CD4-positive, CD25-positive, alpha-beta regulatory T cell (primary cell): ENCODE measurements around the gene SUSD6. TPM values are rescaled to one million over a fixed set of nuclear protein-coding genes. Genes with fewer than 3 reads are reported as not detected.

ENCODE experiments used
- ATAC-seq, 2 donors: fragments of 150-1000 bp; cut with Tn5 transposase; one replicate each; pipeline ENCODE4 v1.10.0; 2021; ENCODE audit warnings: low read depth in 2 of 2, moderate number of reproducible peaks in 2 of 2, moderate library complexity in 1 of 2
- DNase-seq, 3 donors: peaks; one replicate each; pipeline versions ENCODE4 v3.0.0 to v3.0.0-alpha.2; 2012 to 2022; ENCODE audit warnings: mixed read lengths in 1 of 3
- H3K27ac ChIP-seq: one replicate; pipeline ENCODE4 v1.7.0; 2013; ENCODE audit warnings: mild to moderate bottlenecking, low read length; ENCODE audit not compliant: insufficient read depth, poor library complexity, severe bottlenecking
- H3K27me3 ChIP-seq: one replicate; pipeline ENCODE4 v1.7.0; 2013; ENCODE audit warnings: low read length; ENCODE audit not compliant: control insufficient read depth, insufficient read depth
- H3K36me3 ChIP-seq: one replicate; pipeline ENCODE4 v1.7.0; 2013; ENCODE audit warnings: mild to moderate bottlenecking, low read length, moderate library complexity; ENCODE audit not compliant: control insufficient read depth, insufficient read depth
- H3K4me1 ChIP-seq: 2 replicates; pipeline ENCODE4 v1.7.0; 2013; ENCODE audit warnings: mild to moderate bottlenecking, low read length; ENCODE audit not compliant: insufficient read depth, control insufficient read depth, poor library complexity, severe bottlenecking
- H3K4me3 ChIP-seq: one replicate; pipeline ENCODE4 v1.7.0; 2013; ENCODE audit warnings: low read depth, mild to moderate bottlenecking, low read length, moderate library complexity
- H3K9me3 ChIP-seq, 2 experiments: 1 replicate in 1 of 2; 2 replicates in 1 of 2; pipeline ENCODE4 v1.7.0; 2013; ENCODE audit warnings: low read length in 2 of 2, mild to moderate bottlenecking in 1 of 2, moderate library complexity in 1 of 2; ENCODE audit not compliant: control insufficient read depth in 2 of 2
- H3K27ac Mint-ChIP-seq, 3 donors: one replicate each; pipeline ENCODE4 v1.8.0; 2020 to 2022; ENCODE audit warnings: mild to moderate bottlenecking in 3 of 3, mixed read lengths in 3 of 3, moderate library complexity in 2 of 3
- H3K27me3 Mint-ChIP-seq: one replicate; pipeline ENCODE4 v1.8.0; 2022; ENCODE audit warnings: mild to moderate bottlenecking, mixed read lengths
- H3K36me3 Mint-ChIP-seq: one replicate; pipeline ENCODE4 v1.8.0; 2020; ENCODE audit warnings: mixed read lengths
- H3K4me1 Mint-ChIP-seq, 4 donors: one replicate each; pipeline ENCODE4 v1.8.0; 2020 to 2022; ENCODE audit warnings: mixed read lengths in 4 of 4, mild to moderate bottlenecking in 1 of 4
- H3K4me3 Mint-ChIP-seq, 4 donors: one replicate each; pipeline ENCODE4 v1.8.0; 2020 to 2022; ENCODE audit warnings: mild to moderate bottlenecking in 4 of 4, mixed read lengths in 4 of 4, moderate library complexity in 3 of 4
- H3K9me3 Mint-ChIP-seq, 7 donors: one replicate each; pipeline ENCODE4 v1.8.0; 2020 to 2022; ENCODE audit warnings: mixed read lengths in 7 of 7, mild to moderate bottlenecking in 3 of 7, moderate library complexity in 2 of 7
- polyA plus RNA-seq, 4 donors: library from polyadenylated mRNA; unstranded; fragments of 300-500 nt; fragmentation: Illumina TruSeq; gene quantifications; one replicate each; pipeline ENCODE4 v1.2.3, GENCODE V29; 2021
- total RNA-seq: library from RNA; stranded (reverse); gene quantifications from one replicate; pipeline ENCODE4 v1.2.3, GENCODE V29; 2022

Gene SUSD6
- total and polyA plus RNA-seq, 5 donors from 2014 or later = 7.7 to 101 (median 9.6) TPM

DNA sequence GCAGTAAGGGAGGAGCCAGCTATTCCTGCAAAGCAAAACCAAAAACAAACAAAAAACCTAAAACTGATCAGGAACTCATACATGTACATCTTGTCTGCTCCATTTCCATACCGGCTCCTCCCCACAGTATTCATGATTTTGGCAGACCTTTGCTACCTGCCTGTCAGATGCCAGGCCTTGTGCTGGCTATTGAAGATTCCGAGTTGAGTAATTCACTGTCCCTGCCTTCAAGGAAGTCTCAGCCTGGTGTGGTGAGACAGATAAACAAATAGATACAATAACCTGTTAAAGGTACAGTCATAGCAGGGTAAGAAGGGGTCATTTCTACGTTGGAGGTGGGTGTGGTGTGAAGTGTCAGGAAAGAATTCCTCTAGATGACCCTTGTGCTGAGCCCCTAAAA lies 42.7 kb downstream of the SUSD6 start:
- DNase-seq (no peak), ATAC-seq (no peak)
- H3K36me3 Mint-ChIP-seq = peaks cover 17% of the 10 kb centered on the region
- no peaks in the 10 kb centered on the region for H3K9me3 ChIP-seq
- no peak overlapping the region for H3K4me3 ChIP-seq
- H3K27ac Mint-ChIP-seq = peak overlapping the region; percentile 12 to 67 (median 17)
- H3K4me1 Mint-ChIP-seq = peaks cover 47 to 95% (median 84%) of the 10 kb centered on the region in 4 donors
- H3K9me3 Mint-ChIP-seq = no peaks in the 10 kb centered on the region
- H3K4me1 ChIP-seq = peaks cover 61% of the 10 kb centered on the region
- H3K36me3 ChIP-seq = no peaks in the 10 kb centered on the region
- no peaks in the 10 kb centered on the region for H3K27me3 Mint-ChIP-seq
- no peaks in the 10 kb centered on the region for H3K27me3 ChIP-seq
- H3K27ac ChIP-seq = no peak overlapping the region
- H3K4me3 Mint-ChIP-seq = peak overlapping the region in 3 of 4 donors; percentile 12 to 29 (median 27)

DNA sequence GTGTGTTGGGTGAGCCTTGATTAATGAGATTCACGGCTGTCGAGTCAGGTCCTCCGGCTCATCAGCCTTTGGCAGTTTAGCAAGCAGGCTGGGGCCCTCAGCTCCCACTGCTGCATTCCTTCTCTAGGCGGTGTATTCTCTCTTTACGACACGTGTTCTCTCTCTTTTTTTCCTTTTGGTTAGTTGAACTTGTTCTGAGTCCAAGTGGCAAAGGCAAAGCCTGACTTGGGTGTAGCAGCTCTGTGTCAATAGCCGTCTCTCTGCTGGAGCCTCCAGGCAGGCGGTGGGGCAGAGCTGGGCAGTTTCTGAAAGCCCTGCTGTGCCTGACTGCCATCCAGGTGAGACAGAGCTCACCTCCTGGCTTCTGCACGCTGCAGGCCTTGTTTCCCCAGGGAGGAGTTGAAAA lies 46.6 kb downstream of the SUSD6 start:
- H3K36me3 Mint-ChIP-seq = peaks cover 37% of the 10 kb centered on the region

DNA sequence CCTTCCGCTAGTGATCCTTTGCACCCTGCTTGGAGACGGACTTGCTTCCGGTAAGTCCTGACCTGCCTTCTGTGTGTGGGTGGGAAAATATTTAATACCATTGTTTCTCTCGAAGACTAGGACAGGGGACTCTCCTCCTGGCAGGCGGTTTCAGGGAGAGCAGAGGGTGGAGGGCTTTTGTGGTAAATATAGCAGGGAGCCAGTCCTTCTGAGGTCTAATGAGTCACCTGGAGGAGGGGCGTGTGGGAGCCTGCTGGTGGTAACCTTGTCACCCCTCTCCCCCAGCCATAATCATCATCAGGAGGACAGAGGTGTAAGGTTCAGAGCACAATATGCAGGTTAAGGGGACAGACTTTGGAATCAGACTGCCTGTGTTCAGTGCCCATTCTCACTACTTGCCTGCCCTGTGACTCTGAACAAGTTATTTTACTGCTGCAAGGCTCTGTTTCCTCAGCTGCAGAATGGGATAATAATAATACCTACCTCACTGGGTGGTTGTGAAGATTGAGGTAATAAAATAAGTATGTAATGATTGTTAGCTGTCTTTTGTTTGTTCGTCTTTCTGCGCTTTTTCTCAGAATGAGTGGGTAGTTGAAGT lies 47.4 kb downstream of the SUSD6 start:
- peak overlapping the region in 1 of 4 donors; percentile 22 for H3K4me3 Mint-ChIP-seq

More for the DNA sequence above, 46.6 kb downstream of the SUSD6 start:
- Mint-ChIP-seq H3K27ac (peak overlapping the region; percentile 27 to 86 (median 60)), H3K27me3 (no peaks in the 10 kb centered on the region), H3K4me3 (peak overlapping the region; percentile 7 to 50 (median 20)), H3K4me1 (peaks cover 36 to 96% (median 82%) of the 10 kb centered on the region in 4 donors), H3K9me3 (no peaks in the 10 kb centered on the region)
- Histone ChIP-seq H3K4me1 (peaks cover 52% of the 10 kb centered on the region), H3K36me3 (peaks cover 13% of the 10 kb centered on the region), H3K4me3 (no peak overlapping the region), H3K27me3 (no peaks in the 10 kb centered on the region), H3K27ac (peak overlapping the region; percentile 41), H3K9me3 (no peaks in the 10 kb centered on the region)
- DNase-seq (no peak), ATAC-seq (no peak)

DNA sequence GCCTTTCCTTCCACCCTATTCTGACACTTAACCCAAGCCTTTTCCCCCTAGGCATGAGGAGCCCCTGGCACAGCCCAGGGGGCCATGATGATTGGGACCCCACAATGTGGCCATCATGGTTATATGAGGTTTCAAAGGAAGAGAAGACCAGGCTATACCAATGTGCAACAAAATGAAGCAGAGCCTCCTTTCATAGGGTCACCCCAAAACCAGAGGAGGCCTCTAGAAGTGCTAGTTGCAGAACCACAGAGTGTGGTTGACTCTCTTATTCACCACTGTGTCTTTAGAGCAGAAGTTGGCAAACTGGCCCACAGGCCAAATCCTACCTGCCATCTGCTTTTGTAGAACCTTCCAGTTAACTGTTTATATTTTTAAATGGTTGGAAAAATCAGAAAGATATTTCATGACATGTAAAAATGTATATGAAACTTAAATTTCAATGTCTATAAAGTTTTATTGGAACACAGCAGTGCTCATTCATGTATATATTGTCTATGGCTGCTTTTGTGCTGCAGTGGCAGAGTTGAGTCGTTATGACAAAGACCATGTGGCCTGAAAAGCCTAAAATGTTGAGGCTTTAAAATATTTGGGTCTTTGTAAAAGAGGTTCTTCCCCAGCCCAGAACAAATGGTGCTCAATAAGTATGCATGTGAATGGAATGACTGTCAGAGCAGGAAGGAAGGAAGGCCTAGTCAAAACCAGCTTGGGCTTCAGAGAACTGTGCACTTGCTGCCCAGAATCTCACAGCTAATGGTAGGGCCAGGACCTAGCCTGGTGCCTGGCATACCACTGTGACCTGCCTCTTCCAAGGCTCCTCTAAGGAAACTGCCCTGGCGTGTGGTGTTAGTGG lies 49.2 kb downstream of the SUSD6 start:
- H3K4me3 ChIP-seq = no peak overlapping the region
- Mint-ChIP-seq H3K4me1 (peaks cover 28 to 98% (median 77%) of the 10 kb centered on the region in 4 donors), H3K36me3 (peaks cover 32% of the 10 kb centered on the region), H3K4me3 (peak overlapping the region in 2 of 4 donors; percentile 4 to 64), H3K27me3 (no peaks in the 10 kb centered on the region), H3K9me3 (no peaks in the 10 kb centered on the region), H3K27ac (peak overlapping the region; percentile 76 to 83 (median 80))
- peaks cover 13% of the 10 kb centered on the region for H3K36me3 ChIP-seq
- peaks cover 49% of the 10 kb centered on the region for H3K4me1 ChIP-seq
- H3K27me3 ChIP-seq = no peaks in the 10 kb centered on the region
- H3K27ac ChIP-seq = no peak overlapping the region
- peak in 1 of 2 donors; percentile 31 for ATAC-seq
- peak in 1 of 3 donors; percentile 66 for DNase-seq
- H3K9me3 ChIP-seq = no peaks in the 10 kb centered on the region

More for the DNA sequence above, 47.4 kb downstream of the SUSD6 start:
- DNase-seq (peak in 2 of 3 donors; percentile 11 to 43), ATAC-seq (peak; percentile 51 to 54)
- H3K27me3 Mint-ChIP-seq = no peaks in the 10 kb centered on the region
- peaks cover 49% of the 10 kb centered on the region for H3K4me1 ChIP-seq
- no peak overlapping the region for H3K27ac ChIP-seq
- H3K4me3 ChIP-seq = peak overlapping the region; percentile 13
- no peaks in the 10 kb centered on the region for H3K9me3 ChIP-seq
- no peaks in the 10 kb centered on the region for H3K9me3 Mint-ChIP-seq
- no peaks in the 10 kb centered on the region for H3K27me3 ChIP-seq
- peaks cover 32 to 97% (median 82%) of the 10 kb centered on the region in 4 donors for H3K4me1 Mint-ChIP-seq
- peaks cover 37% of the 10 kb centered on the region for H3K36me3 Mint-ChIP-seq
- peak overlapping the region; percentile 73 to 86 (median 79) for H3K27ac Mint-ChIP-seq
- peaks cover 13% of the 10 kb centered on the region for H3K36me3 ChIP-seq

DNA sequence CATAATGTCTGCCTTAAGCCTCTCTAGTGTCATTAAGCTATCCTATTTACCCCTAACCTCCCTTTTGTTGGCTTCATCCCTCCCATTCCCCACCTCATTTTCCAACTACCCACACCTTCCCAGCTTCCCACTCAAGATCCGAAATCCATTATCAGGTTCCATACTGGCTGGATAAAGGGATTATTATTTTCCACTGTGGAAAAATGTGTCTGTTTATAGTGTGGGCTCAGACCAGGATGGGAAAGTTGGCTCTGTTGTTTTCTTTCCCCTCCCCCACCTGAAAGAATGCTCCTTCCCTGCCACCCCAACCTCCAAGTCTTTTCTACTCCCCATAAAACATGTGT lies 49.8 kb downstream of the SUSD6 start:
- peaks cover 35% of the 10 kb centered on the region for H3K36me3 Mint-ChIP-seq
- Histone ChIP-seq H3K36me3 (peaks cover 13% of the 10 kb centered on the region), H3K27ac (no peak overlapping the region), H3K4me1 (peaks cover 43% of the 10 kb centered on the region), H3K27me3 (no peaks in the 10 kb centered on the region), H3K9me3 (no peaks in the 10 kb centered on the region), H3K4me3 (no peak overlapping the region)
- H3K27ac Mint-ChIP-seq = peak overlapping the region; percentile 33 to 76 (median 52)
- ATAC-seq = no peak
- H3K27me3 Mint-ChIP-seq = no peaks in the 10 kb centered on the region
- DNase-seq = no peak
- H3K4me1 Mint-ChIP-seq = peaks cover 34 to 98% (median 80%) of the 10 kb centered on the region in 4 donors
- no peaks in the 10 kb centered on the region for H3K9me3 Mint-ChIP-seq
- no peak overlapping the region for H3K4me3 Mint-ChIP-seq

DNA sequence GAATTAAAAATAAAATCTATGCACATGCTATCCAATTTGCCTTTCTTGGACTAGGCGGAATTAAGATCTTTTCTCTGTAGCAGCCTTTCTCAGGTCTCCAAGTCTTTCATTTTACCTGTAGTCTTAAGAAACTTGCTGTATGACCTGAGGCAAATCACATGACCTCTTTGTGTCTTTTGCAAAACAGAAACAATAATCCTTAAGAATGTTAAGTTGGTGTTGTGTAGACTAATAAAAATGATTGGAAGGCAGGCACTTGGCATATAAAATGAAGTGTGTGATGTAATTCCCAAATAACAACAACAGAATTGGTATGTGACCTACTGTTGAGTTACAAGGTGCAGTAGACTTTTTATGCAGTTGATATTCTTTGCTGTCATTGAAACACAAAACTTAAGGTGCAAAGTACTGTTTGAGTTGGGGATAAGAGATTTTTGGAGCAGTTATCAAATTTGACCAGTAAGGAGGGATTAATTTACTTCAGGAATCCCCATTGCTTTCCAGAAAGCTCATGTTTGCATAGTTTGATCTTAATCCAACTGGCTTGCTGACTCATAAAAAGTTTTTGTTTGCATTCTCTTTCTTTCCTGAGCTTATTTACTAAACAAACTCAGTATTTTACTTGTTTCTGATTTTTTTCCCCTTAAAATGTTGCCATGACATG lies 51.4 kb downstream of the SUSD6 start:
- H3K27me3 Mint-ChIP-seq = peaks cover 2% of the 10 kb centered on the region
- no peaks in the 10 kb centered on the region for H3K9me3 ChIP-seq
- peak overlapping the region in 1 of 4 donors; percentile 53 for H3K4me3 Mint-ChIP-seq

DNA sequence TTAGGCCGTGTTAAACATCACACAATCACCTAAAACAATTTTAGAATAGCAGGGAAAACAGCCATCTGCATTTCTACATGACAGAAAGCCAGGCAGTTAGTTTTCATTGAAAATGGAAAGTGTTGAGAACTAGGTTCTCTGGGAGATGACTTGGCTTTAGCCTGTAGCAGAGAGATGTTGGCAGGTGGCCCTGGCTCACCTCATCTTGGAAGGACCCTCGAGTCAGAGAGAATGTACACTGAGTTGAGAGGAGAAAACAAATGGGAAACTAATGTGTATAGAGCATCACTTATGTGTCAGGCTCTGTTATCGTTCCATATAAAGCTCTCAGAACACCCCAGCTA lies 51.9 kb downstream of the SUSD6 start:
- H3K36me3 Mint-ChIP-seq = peaks cover 39% of the 10 kb centered on the region
- Histone ChIP-seq H3K27me3 (no peaks in the 10 kb centered on the region), H3K4me3 (no peak overlapping the region), H3K27ac (no peak overlapping the region), H3K4me1 (peaks cover 52% of the 10 kb centered on the region), H3K9me3 (no peaks in the 10 kb centered on the region), H3K36me3 (peaks cover 13% of the 10 kb centered on the region)
- no peak for ATAC-seq
- peak overlapping the region; percentile 47 to 76 (median 66) for H3K27ac Mint-ChIP-seq
- peaks cover 0 to 4% (median 1%) of the 10 kb centered on the region in 7 donors for H3K9me3 Mint-ChIP-seq
- peaks cover 4% of the 10 kb centered on the region for H3K27me3 Mint-ChIP-seq
- H3K4me3 Mint-ChIP-seq = peak overlapping the region in 2 of 4 donors; percentile 18 to 53
- peaks cover 33 to 95% (median 80%) of the 10 kb centered on the region in 4 donors for H3K4me1 Mint-ChIP-seq
- DNase-seq = no peak

More for the DNA sequence above, 51.4 kb downstream of the SUSD6 start:
- peaks cover 36 to 95% (median 80%) of the 10 kb centered on the region in 4 donors for H3K4me1 Mint-ChIP-seq
- H3K27me3 ChIP-seq = no peaks in the 10 kb centered on the region
- ATAC-seq (no peak), DNase-seq (no peak)
- peak overlapping the region; percentile 47 to 76 (median 75) for H3K27ac Mint-ChIP-seq
- H3K27ac ChIP-seq = no peak overlapping the region
- peaks cover 51% of the 10 kb centered on the region for H3K4me1 ChIP-seq
- no peak overlapping the region for H3K4me3 ChIP-seq
- peaks cover 38% of the 10 kb centered on the region for H3K36me3 Mint-ChIP-seq
- H3K36me3 ChIP-seq = peaks cover 13% of the 10 kb centered on the region
- H3K9me3 Mint-ChIP-seq = peaks cover 0 to 3% (median under 1%) of the 10 kb centered on the region in 7 donors
